Stimulated activated CD4-positive, alpha-beta T cell treated with anti-CD3 and anti-CD28 coated beads, TNF-alpha, amount 100 ng/mL, for 4 hours (primary cell): Measurements from ENCODE around the gene FYCO1.
"Not testable (repeated sequence)": the region's sequence is repeated elsewhere in the genome, so short reads cannot be mapped to it uniquely, and the experiment has no call there.

Experiments used
- DNase-seq, 3 experiments: peaks; one replicate each; pipeline ENCODE4 v3.0.0-alpha.2; 2020; ENCODE audit warnings: low read depth in 3 of 3

Gene FYCO1

GRCh38 chr3:45995236-45996192 lies at the start of gene FYCO1:
Gene FYCO1, minus strand, starts transcription at chr3:45995824. Its CDS starts 10,914 bp downstream, at chr3:45984910.
- DNase-seq, result peak; percentile 80 to 83 (median 81)

- no peak for DNase-seq
Observed at GRCh38 chr3:46038916-46039315, 43.3 kb upstream of the FYCO1 start.

GRCh38 chr3:46038071-46038470 lies 42.4 kb upstream of the FYCO1 start:
- not testable (repeated sequence) for DNase-seq

- no peak for DNase-seq
Observed at GRCh38 chr3:46036191-46036590, 40.6 kb upstream of the FYCO1 start.

- no peak for DNase-seq
Observed at GRCh38 chr3:46031747-46032146, 36.1 kb upstream of the FYCO1 start.

GRCh38 chr3:46031269-46031668 lies 35.6 kb upstream of the FYCO1 start:
- DNase-seq, result no peak

GRCh38 chr3:46030626-46031025 lies 35.0 kb upstream of the FYCO1 start:
- DNase-seq, result no peak

GRCh38 chr3:46029953-46030543 lies 34.4 kb upstream of the FYCO1 start:
- DNase-seq, result no peak

GRCh38 chr3:46027736-46028397 lies 32.2 kb upstream of the FYCO1 start:
- DNase-seq, result no peak

- DNase-seq, result no peak
Observed at GRCh38 chr3:46027021-46027705, 31.5 kb upstream of the FYCO1 start, which contains the start of gene XCR1. Gene XCR1, minus strand, starts transcription at chr3:46027483. Its CDS starts 5,536 bp downstream, at chr3:46021947.

GRCh38 chr3:46025139-46025538 lies 29.5 kb upstream of the FYCO1 start:
- DNase-seq, result no peak

GRCh38 chr3:46024131-46024530 lies 28.5 kb upstream of the FYCO1 start:
- no peak for DNase-seq

GRCh38 chr3:46022909-46023785 lies 27.5 kb upstream of the FYCO1 start:
- DNase-seq, result no peak

- no peak for DNase-seq
Observed at GRCh38 chr3:46021516-46021915, 25.9 kb upstream of the FYCO1 start.

- DNase-seq, result no peak
Observed at GRCh38 chr3:46020766-46021510, 25.3 kb upstream of the FYCO1 start.

- DNase-seq, result no peak
Observed at GRCh38 chr3:46019707-46020106, 24.1 kb upstream of the FYCO1 start.

GRCh38 chr3:46017720-46018119 lies 22.1 kb upstream of the FYCO1 start:
- DNase-seq, result no peak

- no peak for DNase-seq
Observed at GRCh38 chr3:46013316-46014094, 17.9 kb upstream of the FYCO1 start.

- no peak for DNase-seq
Observed at GRCh38 chr3:46012246-46012645, 16.6 kb upstream of the FYCO1 start.
